Endothelial cell of umbilical vein (primary cell): ENCODE measurements around the gene KIAA1755. TPM values are rescaled to one million over a fixed set of nuclear protein-coding genes. Genes with fewer than 3 reads are reported as not detected.
"Not testable (repeated sequence)": the region's sequence is repeated elsewhere in the genome, so short reads cannot be mapped to it uniquely, and the experiment has no call there.

ENCODE experiments used
- BruUV-seq: library from RNA; stranded (reverse); fragments of 400-500 nt; replicated peaks from 2 replicates; lab custom pipeline; 2021; lab: Mats Ljungman, UMichigan
- CTCF ChIA-PET: fragments of 300-600, 350-600 bp; sonication (Branson Sonifier 250); formaldehyde crosslinking; loops from one replicate; lab custom pipeline; 2021; ENCODE audit warnings: antibody characterized with exemption, inconsistent platforms; lab: Charles Lee
- POLR2A ChIA-PET: fragments of 300-600, 350-600 bp; sonication (Branson Sonifier 250); formaldehyde crosslinking; loops from one replicate; lab custom pipeline; 2021; ENCODE audit warnings: antibody characterized with exemption, inconsistent platforms; lab: Charles Lee
- DNase-seq: peaks from one replicate; pipeline ENCODE4 v3.0.0-alpha.2; 2011; ENCODE audit warnings: low read depth, low spot score
- FAIRE-seq: peaks from 2 replicates; lab custom pipeline; 2011; peaks lifted over from hg19 to GRCh38; lab: Jason Lieb, UNC
- H2AFZ ChIP-seq: 2 replicates; pipeline ENCODE4 v1.6.0; 2012; ENCODE audit warnings: low read depth, low read length, control low read depth, inconsistent platforms
- H3K27ac ChIP-seq: 2 replicates; pipeline ENCODE4 v1.5.1; 2011; ENCODE audit warnings: low read depth, mild to moderate bottlenecking, control low read depth, low read length, moderate library complexity; ENCODE audit not compliant: insufficient read depth
- H3K27me3 ChIP-seq, 2 experiments: 2 replicates each; pipeline versions ENCODE4 v1.6.0 to v1.6.1; 2011; ENCODE audit warnings: low read length in 2 of 2, mixed read lengths in 1 of 2; ENCODE audit not compliant: control insufficient read depth in 2 of 2, insufficient read depth in 2 of 2
- H3K36me3 ChIP-seq, 2 experiments: 2 replicates in 1 of 2; 3 replicates in 1 of 2; pipeline ENCODE4 v1.5.1; 2011; ENCODE audit warnings: low read length in 2 of 2, mild to moderate bottlenecking in 1 of 2, moderate library complexity in 1 of 2; ENCODE audit not compliant: control insufficient read depth in 2 of 2, insufficient read depth in 2 of 2; ENCODE audit errors: extremely low read depth in 1 of 2
- H3K4me1 ChIP-seq: 3 replicates; pipeline ENCODE4 v1.5.1; 2011; ENCODE audit warnings: mild to moderate bottlenecking, low read length; ENCODE audit not compliant: control insufficient read depth, insufficient read depth; ENCODE audit errors: extremely low read depth
- H3K4me2 ChIP-seq: 2 replicates; pipeline ENCODE4 v1.6.1; 2011; ENCODE audit warnings: low read length, control low read depth, mixed read lengths; ENCODE audit not compliant: insufficient read depth
- H3K4me3 ChIP-seq, 3 experiments: fragments of 200-600 bp in 1 of 3; sonication (generic), shearing (Covaris generic) in 1 of 3; replicated peaks in 1 of 3; 2 replicates each; pipeline ENCODE4 v1.5.1; 2011 to 2016; ENCODE audit warnings: control low read depth in 3 of 3, low read length in 3 of 3, mild to moderate bottlenecking in 2 of 3, inconsistent platforms in 1 of 3, low read depth in 1 of 3, moderate library complexity in 1 of 3; ENCODE audit not compliant: insufficient read depth in 1 of 3
- H3K79me2 ChIP-seq: 2 replicates; pipeline ENCODE4 v1.6.0; 2012; ENCODE audit warnings: low read length, inconsistent platforms; ENCODE audit not compliant: control insufficient read depth, insufficient read depth
- H3K9ac ChIP-seq: replicated peaks from 2 replicates; pipeline ENCODE3; 2011; ENCODE audit warnings: low read length, control low read depth; ENCODE audit not compliant: insufficient read depth; ENCODE audit errors: extremely low read depth
- H3K9me1 ChIP-seq: replicated peaks from 3 replicates; pipeline ENCODE4 v1.6.0; 2011; ENCODE audit warnings: mild to moderate bottlenecking, low read length; ENCODE audit not compliant: control insufficient read depth, insufficient read depth; ENCODE audit errors: extremely low read depth
- H3K9me3 ChIP-seq: replicated peaks from 2 replicates; pipeline ENCODE4 v1.5.1; 2012; ENCODE audit warnings: low read length, inconsistent platforms; ENCODE audit not compliant: control insufficient read depth, insufficient read depth
- H4K20me1 ChIP-seq: replicated peaks from 2 replicates; pipeline ENCODE3; 2011; ENCODE audit warnings: mild to moderate bottlenecking, low read length; ENCODE audit not compliant: control insufficient read depth, insufficient read depth; ENCODE audit errors: extremely low read depth
- CTCF ChIP-seq, 2 donors: IDR thresholded peaks; 1 replicate in 1 of 2; 2 replicates in 1 of 2; pipeline ENCODE4 v1.5.1; 2011; ENCODE audit warnings: low read length in 2 of 2, mild to moderate bottlenecking in 2 of 2, moderate library complexity in 2 of 2, control low read depth in 1 of 2, inconsistent platforms in 1 of 2, low read depth in 1 of 2; ENCODE audit not compliant: insufficient read depth in 1 of 2; ENCODE audit errors: extremely low read depth in 1 of 2
- EZH2 ChIP-seq: IDR thresholded peaks from 2 replicates; pipeline ENCODE4 v1.6.1; 2012; ENCODE audit warnings: borderline replicate concordance, low read depth, mild to moderate bottlenecking, moderate library complexity, low read length, inconsistent platforms; ENCODE audit not compliant: severe bottlenecking
- FOS ChIP-seq: IDR thresholded peaks from 2 replicates; pipeline ENCODE4 v1.6.1; 2011; ENCODE audit warnings: mild to moderate bottlenecking, low read length, moderate library complexity, borderline replicate concordance; ENCODE audit not compliant: insufficient read depth
- GATA2 ChIP-seq: IDR thresholded peaks from 2 replicates; pipeline ENCODE4 v1.7.0; 2011; ENCODE audit warnings: low read depth, mild to moderate bottlenecking, moderate library complexity, mixed read lengths, low read length; ENCODE audit not compliant: insufficient read length, insufficient read depth
- JUN ChIP-seq: IDR thresholded peaks from 2 replicates; pipeline ENCODE4 v1.6.1; 2011; ENCODE audit warnings: borderline replicate concordance, low read depth; ENCODE audit not compliant: insufficient read length, insufficient read depth
- MAX ChIP-seq: IDR thresholded peaks from 2 replicates; pipeline ENCODE4 v1.6.1; 2011; ENCODE audit not compliant: insufficient read depth, insufficient read length
- MYC ChIP-seq: IDR thresholded peaks from one replicate; pipeline ENCODE4 v1.6.1; 2011; ENCODE audit warnings: mild to moderate bottlenecking, low read depth, low read length
- POLR2A ChIP-seq: IDR thresholded peaks from 2 replicates; pipeline ENCODE4 v1.6.1; 2012; ENCODE audit warnings: low read depth, mild to moderate bottlenecking, control low read depth, low read length
- POLR2AphosphoS5 ChIP-seq: IDR thresholded peaks from 2 replicates; pipeline ENCODE4 v1.6.1; 2012; ENCODE audit warnings: low read depth, mild to moderate bottlenecking, control low read depth, low read length, moderate library complexity; ENCODE audit not compliant: insufficient read depth
- dilution Hi-C: fragments of 300-500 bp; cut with MboI; formaldehyde crosslinking; loops from one replicate; pipeline ENCODE4 v1.15.0; 2019; ENCODE audit warnings: low sequenced_read_pairs; ENCODE audit not compliant: extremely low pct_ligation_motif_present
- intact Hi-C: fragments of 100-400 bp; cut with micrococcal nuclease; formaldehyde crosslinking; loops from one replicate; pipeline ENCODE4 v1.10.0; 2022
- polyA plus RNA-seq, 4 experiments: library from polyadenylated mRNA; depleted of rRNA in 3 of 4; stranded (reverse) in 3 of 4; unstranded in 1 of 4; fragments of >200 nt; gene quantifications; 2 replicates each; pipeline versions ENCODE4 v1.2.1 to v1.2.3, GENCODE V29; 2011 to 2012; ENCODE audit warnings: missing spikeins in 1 of 4
- total RNA-seq: library from RNA; stranded (reverse); gene quantifications from 2 replicates; pipeline ENCODE4 v1.2.3, GENCODE V29; 2021

KIAA1755 gene
- total and polyA plus RNA-seq, 2 donors (not counting 3 experiments of a cell fraction or from before 2014, with no cell fraction given) = 0.36 to 0.51 TPM

GRCh38 chr20:38255393-38255792 is 5.1 kb downstream of the KIAA1755 start:
- no peak for DNase-seq
- CTCF ChIA-PET = interaction anchor here (1.8 to 2.3 kb wide), 2 partner anchors 11 to 50 kb away, joined by 4 to 7 read pairs; no protein-coding TSS in a partner anchor
- intact Hi-C loops = no loop called here

GRCh38 chr20:38254621-38255020 is 5.9 kb downstream of the KIAA1755 start:
- BruUV-seq, H3K4me2 ChIP-seq, H3K9me3 ChIP-seq, H3K36me3 ChIP-seq, H2AFZ ChIP-seq, H3K4me3 ChIP-seq, DNase-seq, H3K27me3 ChIP-seq, H3K9me1 ChIP-seq, FAIRE-seq, H3K4me1 ChIP-seq, H4K20me1 ChIP-seq, H3K79me2 ChIP-seq, H3K27ac ChIP-seq, POLR2A ChIA-PET, intact Hi-C loops, dilution Hi-C loops, H3K9ac ChIP-seq: not testable (repeated sequence)
- CTCF ChIA-PET = interaction anchor here (1.2 to 2.3 kb wide), 4 partner anchors 10 to 50 kb away, joined by 3 to 7 read pairs (median 4); no protein-coding TSS in a partner anchor

More at GRCh38 chr20:38255393-38255792, 5.1 kb downstream of the KIAA1755 start:
- no peak for TF ChIP-seq CTCF (IDR thresholded peaks at IDR 0.05; ENCODE audit: extremely low read depth in 1 of 2, insufficient read depth in 1 of 2, low read depth in 1 of 2, low read length in 2 of 2)
- TF ChIP-seq MYC = no peak
- no peak for TF ChIP-seq POLR2A
- TF ChIP-seq EZH2 = no peak
- TF ChIP-seq POLR2AphosphoS5 = no peak
- TF ChIP-seq JUN = no peak
- no peak for TF ChIP-seq GATA2
- no peak for TF ChIP-seq FOS
- TF ChIP-seq MAX = no peak
- no peak overlapping the region for H3K4me2 ChIP-seq
- H3K4me3 ChIP-seq = no peak overlapping the region
- H3K79me2 ChIP-seq = no peaks in the 10 kb centered on the region
- H3K36me3 ChIP-seq = no peaks in the 10 kb centered on the region
- H3K27ac ChIP-seq = no peak overlapping the region
- H4K20me1 ChIP-seq = no peaks in the 10 kb centered on the region
- H3K27me3 ChIP-seq = no peaks in the 10 kb centered on the region
- no TSS peak for BruUV-seq
- no peaks in the 10 kb centered on the region for H3K9me1 ChIP-seq
- dilution Hi-C loops = no loop called here
- no peak overlapping the region for H3K9ac ChIP-seq
- no peaks in the 10 kb centered on the region for H3K4me1 ChIP-seq
- H2AFZ ChIP-seq = peak overlapping the region; percentile 42
- POLR2A ChIA-PET = no interaction called here
- FAIRE-seq = no peak
- H3K9me3 ChIP-seq = no peaks in the 10 kb centered on the region
